ENCODE measurements around the gene EDN1. TPM values are rescaled to one million over a fixed set of nuclear protein-coding genes. Genes with fewer than 3 reads are reported as not detected.
A peak's percentile ranks its signal among the peaks of the same experiment; 100 is the strongest.

Gene EDN1
- total RNA-seq, 1 experiment from 2014 or later, result 15.1 TPM

DNA sequence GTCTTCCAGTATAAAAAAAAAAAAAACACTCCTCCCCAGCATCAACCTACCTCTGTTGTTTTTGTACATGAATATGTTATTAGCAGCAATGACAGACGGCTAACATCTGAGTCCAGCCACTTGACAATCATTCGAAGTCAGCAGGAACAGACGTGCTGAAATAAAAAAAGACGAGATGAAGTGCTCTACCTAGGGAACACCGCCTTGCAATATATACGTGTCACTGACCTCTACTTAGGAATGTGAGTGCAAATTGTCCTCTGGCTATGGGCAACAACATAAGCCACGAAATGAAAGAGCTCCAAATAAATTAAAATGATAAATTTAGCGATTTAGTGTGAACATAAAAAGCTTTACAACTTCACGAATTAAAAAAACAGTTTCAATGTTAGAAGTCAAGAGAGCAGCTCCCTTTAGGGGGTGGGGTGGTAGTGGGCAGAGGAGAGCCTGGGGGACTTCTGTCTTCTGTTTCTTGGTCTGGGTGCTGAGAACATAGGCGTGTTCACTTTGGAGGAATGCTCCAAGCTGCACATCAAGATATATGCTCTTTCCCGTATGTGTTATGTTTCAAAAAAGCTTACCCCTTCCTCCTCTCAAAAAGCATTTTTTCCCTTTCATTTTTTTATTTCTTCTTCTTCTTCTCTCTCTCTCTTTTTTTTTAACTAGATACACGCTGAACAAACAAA lies 23.3 kb downstream of the EDN1 start:
- ATAC-seq (peak; percentile 75), DNase-seq (ENCODE audit: low read depth, low spot score) (no peak)
- intact Hi-C loops (cut with micrococcal nuclease; ENCODE audit: unreplicated experiment) (loop anchor here (5.0 to 10.0 kb wide), 2 partner anchors 181 to 289 kb away; no protein-coding TSS in a partner anchor), in situ Hi-C loops (cut with HindIII; ENCODE audit: low pct_unique_long_range_greater_than_20kb, low sequenced_read_pairs) (no loop called here)
- H3K36me3 ChIP-seq (ENCODE audit: control insufficient read depth, insufficient read depth, low read length), result no peaks in the 10 kb centered on the region
- no peaks in the 10 kb centered on the region for H3K27me3 ChIP-seq (ENCODE audit: control insufficient read depth, insufficient read depth, low read length)
- H3K27ac ChIP-seq (ENCODE audit: low read length), result peak overlapping the region; percentile 90
- H3K4me3 ChIP-seq (ENCODE audit: low read depth in 2 of 2, low read length in 2 of 2), result peak overlapping the region; percentile 16 to 45
- H3K4me1 ChIP-seq (ENCODE audit: control insufficient read depth, insufficient read depth, low read length), result peaks cover 27% of the 10 kb centered on the region
- POLR2A ChIA-PET, result interaction anchor here (0.8 to 0.9 kb wide), 2 partner anchors 16 to 21 kb away, joined by 3 to 7 read pairs; no protein-coding TSS in a partner anchor
- CTCF ChIA-PET, result interaction anchor here (1.0 kb wide), 1 partner anchor 23 kb away, joined by 4 read pairs; the partner anchor contains the start of gene EDN1
- H3K9me3 ChIP-seq (ENCODE audit: control insufficient read depth, insufficient read depth, low read depth, low read length), result peaks cover 3% of the 10 kb centered on the region
- BruUV-seq (replicated peaks), result no TSS peak
- TF ChIP-seq, protein P1, sequence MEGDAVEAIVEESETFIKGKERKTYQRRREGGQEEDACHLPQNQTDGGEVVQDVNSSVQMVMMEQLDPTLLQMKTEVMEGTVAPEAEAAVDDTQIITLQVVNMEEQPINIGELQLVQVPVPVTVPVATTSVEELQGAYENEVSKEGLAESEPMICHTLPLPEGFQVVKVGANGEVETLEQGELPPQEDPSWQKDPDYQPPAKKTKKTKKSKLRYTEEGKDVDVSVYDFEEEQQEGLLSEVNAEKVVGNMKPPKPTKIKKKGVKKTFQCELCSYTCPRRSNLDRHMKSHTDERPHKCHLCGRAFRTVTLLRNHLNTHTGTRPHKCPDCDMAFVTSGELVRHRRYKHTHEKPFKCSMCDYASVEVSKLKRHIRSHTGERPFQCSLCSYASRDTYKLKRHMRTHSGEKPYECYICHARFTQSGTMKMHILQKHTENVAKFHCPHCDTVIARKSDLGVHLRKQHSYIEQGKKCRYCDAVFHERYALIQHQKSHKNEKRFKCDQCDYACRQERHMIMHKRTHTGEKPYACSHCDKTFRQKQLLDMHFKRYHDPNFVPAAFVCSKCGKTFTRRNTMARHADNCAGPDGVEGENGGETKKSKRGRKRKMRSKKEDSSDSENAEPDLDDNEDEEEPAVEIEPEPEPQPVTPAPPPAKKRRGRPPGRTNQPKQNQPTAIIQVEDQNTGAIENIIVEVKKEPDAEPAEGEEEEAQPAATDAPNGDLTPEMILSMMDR (IDR thresholded peaks at IDR 0.05), result no peak
- TF ChIP-seq TCF7L2 (IDR thresholded peaks at IDR 0.05; ENCODE audit: low read depth, low read length) (peak; percentile 22; the same call in 1 of the 2 replicates), POLR2AphosphoS5 (IDR thresholded peaks at IDR 0.05; ENCODE audit: low read depth, low read length) (peak; percentile 36)
- TF ChIP-seq, protein P2, sequence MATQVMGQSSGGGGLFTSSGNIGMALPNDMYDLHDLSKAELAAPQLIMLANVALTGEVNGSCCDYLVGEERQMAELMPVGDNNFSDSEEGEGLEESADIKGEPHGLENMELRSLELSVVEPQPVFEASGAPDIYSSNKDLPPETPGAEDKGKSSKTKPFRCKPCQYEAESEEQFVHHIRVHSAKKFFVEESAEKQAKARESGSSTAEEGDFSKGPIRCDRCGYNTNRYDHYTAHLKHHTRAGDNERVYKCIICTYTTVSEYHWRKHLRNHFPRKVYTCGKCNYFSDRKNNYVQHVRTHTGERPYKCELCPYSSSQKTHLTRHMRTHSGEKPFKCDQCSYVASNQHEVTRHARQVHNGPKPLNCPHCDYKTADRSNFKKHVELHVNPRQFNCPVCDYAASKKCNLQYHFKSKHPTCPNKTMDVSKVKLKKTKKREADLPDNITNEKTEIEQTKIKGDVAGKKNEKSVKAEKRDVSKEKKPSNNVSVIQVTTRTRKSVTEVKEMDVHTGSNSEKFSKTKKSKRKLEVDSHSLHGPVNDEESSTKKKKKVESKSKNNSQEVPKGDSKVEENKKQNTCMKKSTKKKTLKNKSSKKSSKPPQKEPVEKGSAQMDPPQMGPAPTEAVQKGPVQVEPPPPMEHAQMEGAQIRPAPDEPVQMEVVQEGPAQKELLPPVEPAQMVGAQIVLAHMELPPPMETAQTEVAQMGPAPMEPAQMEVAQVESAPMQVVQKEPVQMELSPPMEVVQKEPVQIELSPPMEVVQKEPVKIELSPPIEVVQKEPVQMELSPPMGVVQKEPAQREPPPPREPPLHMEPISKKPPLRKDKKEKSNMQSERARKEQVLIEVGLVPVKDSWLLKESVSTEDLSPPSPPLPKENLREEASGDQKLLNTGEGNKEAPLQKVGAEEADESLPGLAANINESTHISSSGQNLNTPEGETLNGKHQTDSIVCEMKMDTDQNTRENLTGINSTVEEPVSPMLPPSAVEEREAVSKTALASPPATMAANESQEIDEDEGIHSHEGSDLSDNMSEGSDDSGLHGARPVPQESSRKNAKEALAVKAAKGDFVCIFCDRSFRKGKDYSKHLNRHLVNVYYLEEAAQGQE (IDR thresholded peaks at IDR 0.05; ENCODE audit: insufficient read depth in 1 of 2, low read depth in 2 of 2, low read length in 1 of 2), result no peak

DNA sequence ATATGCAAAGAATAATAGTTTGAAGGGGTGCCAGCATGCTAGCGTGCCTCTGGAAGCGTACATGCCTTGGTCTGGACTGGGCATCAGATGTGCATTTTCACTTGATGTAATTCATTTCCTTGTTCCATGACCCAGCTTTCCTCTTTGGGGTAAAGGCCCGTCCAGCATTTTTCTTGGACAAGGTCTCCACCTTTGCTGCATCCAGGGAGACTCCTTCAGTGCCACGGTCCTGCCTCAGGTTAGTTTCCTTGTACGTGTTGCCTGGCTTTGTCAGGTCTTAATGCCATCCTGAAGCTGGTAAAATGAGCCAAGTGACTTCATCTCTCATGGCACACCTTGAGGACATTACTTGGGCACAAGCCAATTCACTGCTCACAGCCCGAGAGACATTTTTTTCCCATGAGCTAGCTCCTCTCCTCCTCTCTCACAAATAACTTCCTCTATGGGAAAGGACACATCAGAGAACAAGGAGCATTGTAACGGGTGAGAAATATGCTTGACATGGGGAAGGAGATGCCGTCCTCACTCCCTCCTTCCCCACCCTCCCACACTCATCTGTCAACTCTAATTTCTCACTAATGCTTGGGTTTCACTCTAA lies 23.9 kb downstream of the EDN1 start:
- no TSS peak for BruUV-seq (replicated peaks)
- Histone ChIP-seq H3K9me3 (ENCODE audit: control insufficient read depth, insufficient read depth, low read depth, low read length) (peaks cover 9% of the 10 kb centered on the region), H3K4me1 (ENCODE audit: control insufficient read depth, insufficient read depth, low read length) (peaks cover 27% of the 10 kb centered on the region), H3K36me3 (ENCODE audit: control insufficient read depth, insufficient read depth, low read length) (no peaks in the 10 kb centered on the region), H3K4me3 (ENCODE audit: low read depth in 2 of 2, low read length in 2 of 2) (peak overlapping the region; percentile 16 to 45), H3K27ac (ENCODE audit: low read length) (peak overlapping the region; percentile 90), H3K27me3 (ENCODE audit: control insufficient read depth, insufficient read depth, low read length) (no peaks in the 10 kb centered on the region)
- DNase-seq (ENCODE audit: low read depth, low spot score) (peak; percentile 59), ATAC-seq (peak; percentile 80)
- ChIA-PET CTCF (interaction anchor here (0.7 kb wide), 1 partner anchor 41 kb away, joined by 3 read pairs; no protein-coding TSS in a partner anchor), POLR2A (interaction anchor here (0.8 to 0.9 kb wide), 3 partner anchors 13 to 20 kb away, joined by 3 to 7 read pairs (median 3); no protein-coding TSS in a partner anchor)
- in situ Hi-C loops (cut with HindIII; ENCODE audit: low pct_unique_long_range_greater_than_20kb, low sequenced_read_pairs), result no loop called here
- no peak for TF ChIP-seq SIN3A (IDR thresholded peaks at IDR 0.05; ENCODE audit: borderline replicate concordance, insufficient read depth, low read depth, low read length)
- TF ChIP-seq, protein P2 (IDR thresholded peaks at IDR 0.05; ENCODE audit: insufficient read depth in 1 of 2, low read depth in 2 of 2, low read length in 1 of 2), result no peak
- no peak for TF ChIP-seq POLR2AphosphoS5 (IDR thresholded peaks at IDR 0.05; ENCODE audit: low read depth, low read length)
- no peak for TF ChIP-seq TCF7L2 (IDR thresholded peaks at IDR 0.05; ENCODE audit: low read depth, low read length)
- TF ChIP-seq, protein P1 (IDR thresholded peaks at IDR 0.05), result no peak
- intact Hi-C loops (cut with micrococcal nuclease; ENCODE audit: unreplicated experiment), result loop anchor here (5.0 to 10.0 kb wide), 2 partner anchors 181 to 288 kb away; no protein-coding TSS in a partner anchor

Measured in Panc1 (cell line).